ENCODE measurements around the gene OR2T27. TPM values are rescaled to one million over a fixed set of nuclear protein-coding genes. Genes with fewer than 3 reads are reported as not detected.
"Not testable (repeated sequence)": the region's sequence is repeated elsewhere in the genome, so short reads cannot be mapped to it uniquely, and the experiment has no call there.

OR2T27 gene
- not detected in 2 replicates for total RNA-seq (2021)
- not detected for Bru-seq, nascent RNA
- BruChase-seq, experiment 1, labeled RNA remaining after a 2-hour chase, result not detected
- BruChase-seq, experiment 2, labeled RNA remaining after a 6-hour chase, result not detected
- long read RNA-seq, result 0 reads

- CTCF ChIA-PET; DNase-seq (ENCODE audit: low spot score); H3K9me3 ChIP-seq (ENCODE audit: low read depth, low read length, poor library complexity, severe bottlenecking); intact Hi-C loops (cut with micrococcal nuclease; ENCODE audit: unreplicated experiment); H3K27ac ChIP-seq (ENCODE audit: low read depth, low read length, poor library complexity, severe bottlenecking); BruUV-seq (replicated peaks); H3K36me3 ChIP-seq (ENCODE audit: insufficient read depth, low read length, poor library complexity, severe bottlenecking); H3K27me3 ChIP-seq (replicated peaks; ENCODE audit: insufficient read depth, low read depth, low read length, poor library complexity); POLR2A ChIA-PET (ENCODE audit: low non-redundant PET); H3K4me1 ChIP-seq (ENCODE audit: insufficient read depth, low read length, poor library complexity, severe bottlenecking); H3K4me3 ChIP-seq (ENCODE audit: low read depth, low read length, poor library complexity, severe bottlenecking): not testable (repeated sequence)
Observed at GRCh38 chr1:248655354-248655753, at the start of gene OR2T27. Gene OR2T27 (minus strand): TSS chr1:248655528. CDS start chr1:248650884, 4,644 bp downstream.

GRCh38 chr1:248704606-248705005 lies 49.3 kb upstream of the OR2T27 start:
- no peaks in the 10 kb centered on the region for H3K9me3 ChIP-seq (ENCODE audit: low read depth, low read length, poor library complexity, severe bottlenecking)
- CTCF ChIA-PET, result no interaction called here
- H3K4me3 ChIP-seq (ENCODE audit: low read depth, low read length, poor library complexity, severe bottlenecking), result no peak overlapping the region
- H3K4me1 ChIP-seq (ENCODE audit: insufficient read depth, low read length, poor library complexity, severe bottlenecking), result peaks cover 5% of the 10 kb centered on the region
- no peak for TF ChIP-seq EZH2 (IDR thresholded peaks at IDR 0.05; ENCODE audit: borderline replicate concordance, low read depth, low read length, poor library complexity, severe bottlenecking)
- no peak for TF ChIP-seq CTCF (conservative IDR thresholded peaks at IDR 0.05; ENCODE audit: low read depth, low read length)
- no TSS peak for BruUV-seq (replicated peaks)
- H3K27me3 ChIP-seq (replicated peaks; ENCODE audit: insufficient read depth, low read depth, low read length, poor library complexity), result peaks cover 7% of the 10 kb centered on the region
- no peak overlapping the region for H3K27ac ChIP-seq (ENCODE audit: low read depth, low read length, poor library complexity, severe bottlenecking)
- no peaks in the 10 kb centered on the region for H3K36me3 ChIP-seq (ENCODE audit: insufficient read depth, low read length, poor library complexity, severe bottlenecking)
- POLR2A ChIA-PET (ENCODE audit: low non-redundant PET), result no interaction called here
- intact Hi-C loops (cut with micrococcal nuclease; ENCODE audit: unreplicated experiment), result loop anchor here (5.0 kb wide), 1 partner anchor 103 kb away; no protein-coding TSS in a partner anchor
- DNase-seq (ENCODE audit: low spot score), result no peak

- Histone ChIP-seq H3K36me3 (ENCODE audit: insufficient read depth, low read length, poor library complexity, severe bottlenecking) (no peaks in the 10 kb centered on the region), H3K27ac (ENCODE audit: low read depth, low read length, poor library complexity, severe bottlenecking) (no peak overlapping the region), H3K9me3 (ENCODE audit: low read depth, low read length, poor library complexity, severe bottlenecking) (no peaks in the 10 kb centered on the region), H3K4me1 (ENCODE audit: insufficient read depth, low read length, poor library complexity, severe bottlenecking) (peaks cover 5% of the 10 kb centered on the region), H3K27me3 (replicated peaks; ENCODE audit: insufficient read depth, low read depth, low read length, poor library complexity) (peaks cover 7% of the 10 kb centered on the region), H3K4me3 (ENCODE audit: low read depth, low read length, poor library complexity, severe bottlenecking) (no peak overlapping the region)
- intact Hi-C loops (cut with micrococcal nuclease; ENCODE audit: unreplicated experiment), result loop anchor here (2.0 to 5.0 kb wide), 2 partner anchors 104 to 299 kb away; no protein-coding TSS in a partner anchor
- BruUV-seq (replicated peaks), result no TSS peak
- ChIA-PET CTCF (no interaction called here), POLR2A (ENCODE audit: low non-redundant PET) (no interaction called here)
- no peak for DNase-seq (ENCODE audit: low spot score)
- TF ChIP-seq EZH2 (IDR thresholded peaks at IDR 0.05; ENCODE audit: borderline replicate concordance, low read depth, low read length, poor library complexity, severe bottlenecking), result no peak
- peak; percentile 33; the same call in 1 of the 2 replicates for TF ChIP-seq CTCF (conservative IDR thresholded peaks at IDR 0.05; ENCODE audit: low read depth, low read length)
Observed at GRCh38 chr1:248703674-248704073, 48.3 kb upstream of the OR2T27 start.

- intact Hi-C loops (cut with micrococcal nuclease; ENCODE audit: unreplicated experiment), result loop anchor here (2.0 to 5.0 kb wide), 2 partner anchors 105 to 298 kb away; no protein-coding TSS in a partner anchor
- CTCF ChIA-PET, result no interaction called here
- no peaks in the 10 kb centered on the region for H3K9me3 ChIP-seq (ENCODE audit: low read depth, low read length, poor library complexity, severe bottlenecking)
Observed at GRCh38 chr1:248702714-248703113, 47.4 kb upstream of the OR2T27 start, which contains the start of gene OR14I1. Gene OR14I1 (minus strand): TSS chr1:248702766.

More at GRCh38 chr1:248702714-248703113, 47.4 kb upstream of the OR2T27 start, which contains the start of gene OR14I1:
- no peaks in the 10 kb centered on the region for H3K36me3 ChIP-seq (ENCODE audit: insufficient read depth, low read length, poor library complexity, severe bottlenecking)
- H3K4me1 ChIP-seq (ENCODE audit: insufficient read depth, low read length, poor library complexity, severe bottlenecking), result peaks cover 5% of the 10 kb centered on the region
- DNase-seq (ENCODE audit: low spot score), result no peak
- POLR2A ChIA-PET (ENCODE audit: low non-redundant PET), result no interaction called here
- no peak within 1 kb of the TSS for H3K27ac ChIP-seq (ENCODE audit: low read depth, low read length, poor library complexity, severe bottlenecking)
- BruUV-seq (replicated peaks), result no TSS peak
- no peak within 1 kb of the TSS for H3K4me3 ChIP-seq (ENCODE audit: low read depth, low read length, poor library complexity, severe bottlenecking)
- H3K27me3 ChIP-seq (replicated peaks; ENCODE audit: insufficient read depth, low read depth, low read length, poor library complexity), result peaks cover 7% of the 10 kb centered on the region
- TF ChIP-seq EZH2 (IDR thresholded peaks at IDR 0.05; ENCODE audit: borderline replicate concordance, low read depth, low read length, poor library complexity, severe bottlenecking) (no peak), CTCF (conservative IDR thresholded peaks at IDR 0.05; ENCODE audit: low read depth, low read length) (no peak)
